Parathyroid adenoma (tissue), 2 donors: ENCODE data around the gene DSCAML1.

Experiments
- H2AFZ ChIP-seq: fragments of 300-600 bp; sonication (generic); one replicate; pipeline ENCODE4 v1.7.0; 2017; ENCODE audit warnings: antibody characterized with exemption, mild to moderate bottlenecking
- H3K27ac ChIP-seq: fragments of 300-600 bp; sonication (generic); one replicate; pipeline ENCODE4 v1.7.0; 2017
- H3K27me3 ChIP-seq: fragments of 300-600 bp; sonication (generic); one replicate; pipeline ENCODE4 v1.7.0; 2017; ENCODE audit warnings: low read length; ENCODE audit not compliant: control insufficient read depth, insufficient read depth
- H3K36me3 ChIP-seq: fragments of 300-600 bp; sonication (generic); one replicate; pipeline ENCODE4 v1.7.0; 2017; ENCODE audit warnings: low read length; ENCODE audit not compliant: control insufficient read depth, insufficient read depth
- H3K4me1 ChIP-seq: fragments of 300-600 bp; sonication (generic); one replicate; pipeline ENCODE4 v1.7.0; 2017; ENCODE audit warnings: control low read depth
- H3K4me2 ChIP-seq: fragments of 300-600 bp; sonication (generic); one replicate; pipeline ENCODE4 v1.7.0; 2017; ENCODE audit warnings: low read length
- H3K4me3 ChIP-seq: fragments of 300-600 bp; sonication (generic); one replicate; pipeline ENCODE4 v1.7.0; 2017; ENCODE audit warnings: low read depth, low read length
- H3K79me2 ChIP-seq: fragments of 300-600 bp; sonication (generic); one replicate; pipeline ENCODE4 v1.7.0; 2017; ENCODE audit warnings: control low read depth
- H3K9ac ChIP-seq: fragments of 300-600 bp; sonication (generic); one replicate; pipeline ENCODE4 v1.7.0; 2017; ENCODE audit warnings: mild to moderate bottlenecking
- H3K9me3 ChIP-seq: fragments of 300-600 bp; sonication (generic); one replicate; pipeline ENCODE4 v1.7.0; 2017; ENCODE audit warnings: low read length; ENCODE audit not compliant: control insufficient read depth
- TF ChIP-seq, protein P1 (sequence below): fragments of 300-600 bp; sonication (generic); IDR thresholded peaks from one replicate; pipeline ENCODE4 v1.7.0; 2017; ENCODE audit warnings: antibody characterized with exemption, mild to moderate bottlenecking
- donor health status: primary hyperparathyroidism.

DSCAML1 gene

GRCh38 chr11:117678658-117679406, 118.2 kb downstream of the DSCAML1 start:
- Histone ChIP-seq H3K9me3 (no peaks in the 10 kb centered on the region), H3K4me3 (no peak overlapping the region), H2AFZ (no peak overlapping the region), H3K36me3 (no peaks in the 10 kb centered on the region), H3K4me2 (no peak overlapping the region), H3K9ac (no peak overlapping the region), H3K79me2 (no peaks in the 10 kb centered on the region), H3K4me1 (no peaks in the 10 kb centered on the region), H3K27ac (no peak overlapping the region), H3K27me3 (no peaks in the 10 kb centered on the region)
- TF ChIP-seq, protein P1, sequence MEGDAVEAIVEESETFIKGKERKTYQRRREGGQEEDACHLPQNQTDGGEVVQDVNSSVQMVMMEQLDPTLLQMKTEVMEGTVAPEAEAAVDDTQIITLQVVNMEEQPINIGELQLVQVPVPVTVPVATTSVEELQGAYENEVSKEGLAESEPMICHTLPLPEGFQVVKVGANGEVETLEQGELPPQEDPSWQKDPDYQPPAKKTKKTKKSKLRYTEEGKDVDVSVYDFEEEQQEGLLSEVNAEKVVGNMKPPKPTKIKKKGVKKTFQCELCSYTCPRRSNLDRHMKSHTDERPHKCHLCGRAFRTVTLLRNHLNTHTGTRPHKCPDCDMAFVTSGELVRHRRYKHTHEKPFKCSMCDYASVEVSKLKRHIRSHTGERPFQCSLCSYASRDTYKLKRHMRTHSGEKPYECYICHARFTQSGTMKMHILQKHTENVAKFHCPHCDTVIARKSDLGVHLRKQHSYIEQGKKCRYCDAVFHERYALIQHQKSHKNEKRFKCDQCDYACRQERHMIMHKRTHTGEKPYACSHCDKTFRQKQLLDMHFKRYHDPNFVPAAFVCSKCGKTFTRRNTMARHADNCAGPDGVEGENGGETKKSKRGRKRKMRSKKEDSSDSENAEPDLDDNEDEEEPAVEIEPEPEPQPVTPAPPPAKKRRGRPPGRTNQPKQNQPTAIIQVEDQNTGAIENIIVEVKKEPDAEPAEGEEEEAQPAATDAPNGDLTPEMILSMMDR, result no peak

DNA sequence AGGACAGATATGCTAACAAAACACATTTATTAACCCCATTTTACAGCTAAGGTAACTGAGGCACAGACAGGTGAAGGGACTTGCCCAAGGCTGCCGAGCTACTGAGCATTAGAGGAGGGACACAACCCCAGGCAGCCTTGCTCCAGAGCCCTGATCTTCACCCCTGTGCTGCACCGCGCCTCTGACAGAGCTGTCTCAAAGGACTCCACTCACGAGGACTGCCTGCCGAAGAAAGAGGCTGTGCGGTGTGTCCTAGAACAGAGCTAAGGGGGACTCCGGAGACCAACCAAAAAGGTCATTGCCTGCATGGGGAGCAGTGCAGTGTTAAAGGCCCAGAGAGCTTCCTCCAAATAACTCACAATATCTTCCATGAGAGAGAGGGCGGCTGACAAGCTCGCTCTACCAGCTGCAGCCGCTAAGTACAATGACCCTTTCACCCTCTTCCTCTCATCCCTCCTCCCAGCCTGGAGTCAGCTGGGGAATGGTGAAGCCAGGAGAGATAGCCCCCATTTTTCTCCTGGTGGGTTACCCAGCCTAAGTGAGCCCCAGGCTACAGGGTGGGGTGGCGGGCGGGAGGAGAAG, 119.2 kb downstream of the DSCAML1 start:
- TF ChIP-seq, protein P1, result no peak
- H2AFZ ChIP-seq, result no peak overlapping the region
- H3K27ac ChIP-seq, result no peak overlapping the region
- no peak overlapping the region for H3K4me3 ChIP-seq
- H3K9me3 ChIP-seq, result no peaks in the 10 kb centered on the region
- H3K9ac ChIP-seq, result no peak overlapping the region
- H3K4me2 ChIP-seq, result no peak overlapping the region
- no peaks in the 10 kb centered on the region for H3K4me1 ChIP-seq
- H3K36me3 ChIP-seq, result no peaks in the 10 kb centered on the region
- no peaks in the 10 kb centered on the region for H3K27me3 ChIP-seq
- no peaks in the 10 kb centered on the region for H3K79me2 ChIP-seq

GRCh38 chr11:117676501-117676900, 120.5 kb downstream of the DSCAML1 start:
- no peak overlapping the region for H3K4me2 ChIP-seq
- no peaks in the 10 kb centered on the region for H3K4me1 ChIP-seq
- TF ChIP-seq, protein P1, result no peak
- no peaks in the 10 kb centered on the region for H3K9me3 ChIP-seq
- no peaks in the 10 kb centered on the region for H3K36me3 ChIP-seq
- no peak overlapping the region for H3K27ac ChIP-seq
- H2AFZ ChIP-seq, result no peak overlapping the region
- no peaks in the 10 kb centered on the region for H3K27me3 ChIP-seq
- H3K9ac ChIP-seq, result no peak overlapping the region
- no peak overlapping the region for H3K4me3 ChIP-seq
- no peaks in the 10 kb centered on the region for H3K79me2 ChIP-seq

DNA sequence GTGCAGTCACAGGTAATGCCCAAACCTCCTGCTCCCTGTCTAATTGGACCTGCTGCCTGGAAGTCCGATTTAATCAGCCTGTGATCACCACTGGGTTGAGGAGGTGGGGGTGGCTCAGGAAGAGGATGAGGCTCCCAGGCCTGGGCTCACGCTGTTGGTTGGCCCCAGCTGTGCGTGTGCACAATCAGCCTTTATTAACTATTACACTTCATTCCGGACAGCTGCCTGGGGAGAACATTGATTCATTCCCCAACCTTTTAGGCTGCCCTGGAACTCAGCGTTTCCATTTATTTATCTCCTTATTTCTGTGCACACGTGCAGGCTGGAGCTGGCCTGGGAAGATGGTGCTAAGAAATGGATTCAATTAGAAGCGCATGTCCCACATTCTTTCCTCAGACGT, 123.4 kb downstream of the DSCAML1 start:
- H3K36me3 ChIP-seq, result no peaks in the 10 kb centered on the region
- no peaks in the 10 kb centered on the region for H3K79me2 ChIP-seq
- no peak overlapping the region for H3K9ac ChIP-seq
- H2AFZ ChIP-seq, result no peak overlapping the region
- no peaks in the 10 kb centered on the region for H3K9me3 ChIP-seq
- no peak overlapping the region for H3K4me2 ChIP-seq
- no peaks in the 10 kb centered on the region for H3K4me1 ChIP-seq
- TF ChIP-seq, protein P1, result no peak
- H3K27me3 ChIP-seq, result no peaks in the 10 kb centered on the region
- no peak overlapping the region for H3K4me3 ChIP-seq
- no peak overlapping the region for H3K27ac ChIP-seq

GRCh38 chr11:117671370-117671769, 125.6 kb downstream of the DSCAML1 start:
- Histone ChIP-seq H3K4me1 (no peaks in the 10 kb centered on the region), H3K36me3 (no peaks in the 10 kb centered on the region), H3K27ac (no peak overlapping the region), H3K4me3 (no peak overlapping the region), H3K79me2 (no peaks in the 10 kb centered on the region), H3K4me2 (no peak overlapping the region), H3K9ac (no peak overlapping the region), H2AFZ (no peak overlapping the region), H3K27me3 (no peaks in the 10 kb centered on the region), H3K9me3 (no peaks in the 10 kb centered on the region)
- TF ChIP-seq, protein P1, result no peak
